A549 treated with AZD2906 at 1 μM for 4 hours (cell line): ENCODE data around the gene CCDC169. TPM values are rescaled to one million over a fixed set of nuclear protein-coding genes. Genes with fewer than 3 reads are reported as not detected.

Experiments
- total RNA-seq: library from RNA; stranded (reverse); fragments of 200-300 nt; extraction: Qiagen RNA extraction; gene quantifications from 5 replicates; pipeline ENCODE4 v1.2.3, GENCODE V29; 2022

CCDC169 gene
- total RNA-seq, result 0.07 to 0.44 TPM (median 0.29 TPM) in 5 replicates

GRCh38 chr13:36297366-36298338 is at the start of gene CCDC169:
TSS of gene CCDC169 (minus strand) at chr13:36297814. CDS start at chr13:36297719, 95 bp downstream.

DNA sequence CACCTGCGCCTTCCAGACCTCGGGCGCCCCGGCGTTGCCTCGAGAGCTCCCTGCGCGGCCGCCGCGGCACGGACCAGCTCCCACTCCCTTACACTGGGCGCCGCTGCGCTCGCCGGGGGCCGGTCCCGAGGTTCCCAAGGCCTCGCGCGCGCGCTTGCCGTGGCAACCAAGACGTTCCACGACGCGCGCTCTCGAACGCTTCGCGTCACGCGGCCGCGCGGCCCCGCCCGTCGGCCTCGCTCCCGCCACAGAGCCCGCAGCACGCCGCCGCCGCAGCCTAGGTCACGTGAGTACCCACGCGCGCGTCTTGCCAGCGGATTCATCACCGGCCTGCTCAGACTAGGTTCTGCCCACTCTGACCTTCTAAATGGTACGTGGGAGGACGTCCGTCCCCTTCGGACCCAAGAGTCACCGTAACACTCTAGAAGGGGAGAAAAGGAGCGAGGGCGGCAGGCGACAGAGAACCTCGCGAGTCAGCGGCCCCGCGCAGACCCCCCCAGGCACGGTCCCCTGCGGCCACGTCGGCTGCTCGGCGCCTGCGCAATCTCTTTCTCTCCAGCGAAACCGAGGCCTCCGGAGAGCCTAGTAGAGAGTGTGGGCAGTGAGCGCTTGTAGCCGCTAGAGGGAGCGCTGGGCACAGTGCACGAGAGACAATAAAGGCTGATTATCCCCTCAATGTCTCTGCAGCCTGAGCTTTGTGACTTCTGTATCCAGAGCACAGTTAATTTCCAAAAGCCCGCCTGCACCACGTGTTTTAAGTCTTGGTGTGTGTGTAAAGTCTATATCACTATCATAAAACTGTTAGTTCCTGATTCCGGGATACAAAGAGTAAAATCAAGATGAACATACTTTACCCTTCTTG is 48.8 kb upstream of the CCDC169 start, which contains the start of gene SPART:
TSS of gene SPART (minus strand) at position 173 of the 862 bp plus-strand sequence. CDS start 10,564 bp downstream, outside the sequence.

GRCh38 chr13:36214163-36214921 is 83.3 kb downstream of the CCDC169 start, which contains the start of gene SOHLH2:
TSS of gene SOHLH2 (minus strand) at chr13:36214556. CDS start at chr13:36214526, 30 bp downstream.

Other genes with a start within 250 kb of the CCDC169 start
- 0.97 to 1.2 TPM (median 1.1 TPM) in 5 replicates for gene DCLK1, start 166.4 kb downstream of the CCDC169 start, total RNA-seq
- 0.06 TPM in 1 of 5 replicates, not detected in the others for gene SOHLH2, start 83.3 kb downstream of the CCDC169 start, total RNA-seq
- 18.3 to 28.8 TPM (median 19.2 TPM) in 5 replicates for gene SPART, start 48.6 kb upstream of the CCDC169 start, total RNA-seq
- 0.29 to 0.59 TPM (median 0.34 TPM) in 5 replicates for gene CCNA1, start 134.7 kb upstream of the CCDC169 start, total RNA-seq